GM23338 (cell line): ENCODE data around the gene SUCNR1. TPM values are rescaled to one million over a fixed set of nuclear protein-coding genes. Genes with fewer than 3 reads are reported as not detected.

ENCODE experiments used
- ATAC-seq: fragments of 200-7000 bp; cut with Tn5 transposase; 3 replicates; pipeline ENCODE4 v1.9.1; 2020
- DNase-seq: peaks from one replicate; pipeline ENCODE4 v3.0.0-alpha.2; 2015; ENCODE audit warnings: low spot score
- H2AFZ ChIP-seq: fragments of 200-600 bp; sonication (generic); 2 replicates; pipeline ENCODE4 v1.8.0; 2016; ENCODE audit warnings: antibody characterized with exemption, mild to moderate bottlenecking, moderate library complexity
- H3F3A ChIP-seq: fragments of 200-600 bp; sonication (generic); replicated peaks from 2 replicates; pipeline ENCODE4 v1.8.0; 2017; ENCODE audit warnings: antibody characterized with exemption, mixed run types, low read depth
- H3K27ac ChIP-seq: fragments of 200-600 bp; sonication (generic); 2 replicates; pipeline ENCODE4 v1.6.1; 2016; ENCODE audit warnings: low read depth
- H3K27me3 ChIP-seq: fragments of 200-600 bp; sonication (generic); 2 replicates; pipeline ENCODE4 v1.8.0; 2016; ENCODE audit warnings: mild to moderate bottlenecking, mixed run types, moderate library complexity; ENCODE audit not compliant: insufficient read depth
- H3K36me3 ChIP-seq: fragments of 200-600 bp; sonication (generic); 2 replicates; pipeline ENCODE4 v1.8.0; 2016; ENCODE audit warnings: mild to moderate bottlenecking; ENCODE audit not compliant: insufficient read depth
- H3K4me1 ChIP-seq: fragments of 200-600 bp; sonication (generic); 2 replicates; pipeline ENCODE4 v1.8.0; 2016; ENCODE audit warnings: mild to moderate bottlenecking, moderate library complexity; ENCODE audit not compliant: insufficient read depth
- H3K4me2 ChIP-seq: fragments of 200-600 bp; sonication (generic); 2 replicates; pipeline ENCODE4 v1.7.1; 2017; ENCODE audit warnings: mixed run types
- H3K4me3 ChIP-seq: fragments of 200-600 bp; sonication (generic); 2 replicates; pipeline ENCODE4 v1.6.1; 2016; ENCODE audit warnings: mixed run types
- H3K79me2 ChIP-seq: fragments of 200-600 bp; sonication (generic); replicated peaks from 2 replicates; pipeline ENCODE4 v1.8.0; 2017; ENCODE audit warnings: mild to moderate bottlenecking; ENCODE audit not compliant: insufficient read depth
- H3K9me2 ChIP-seq: fragments of 200-600 bp; sonication (generic); 2 replicates; pipeline ENCODE4 v1.8.0; 2017; ENCODE audit not compliant: insufficient read depth
- H4K20me1 ChIP-seq: fragments of 200-600 bp; sonication (generic); replicated peaks from 2 replicates; pipeline ENCODE4 v1.8.0; 2017; ENCODE audit warnings: mild to moderate bottlenecking; ENCODE audit not compliant: insufficient read depth
- H3K27ac Mint-ChIP-seq: 2 replicates; pipeline ENCODE4 v1.8.0; 2020; ENCODE audit warnings: inconsistent platforms, mild to moderate bottlenecking, moderate library complexity, mixed read lengths
- H3K27me3 Mint-ChIP-seq: 3 replicates; pipeline ENCODE4 v1.8.0; 2022; ENCODE audit warnings: low read depth, mild to moderate bottlenecking, moderate library complexity, mixed read lengths, inconsistent platforms; ENCODE audit not compliant: insufficient read depth, poor library complexity
- H3K36me3 Mint-ChIP-seq: 3 replicates; pipeline ENCODE4 v1.8.0; 2021; ENCODE audit warnings: low read depth, mild to moderate bottlenecking, inconsistent platforms, moderate library complexity, mixed read lengths
- H3K4me1 Mint-ChIP-seq: 3 replicates; pipeline ENCODE4 v1.8.0; 2020; ENCODE audit warnings: mild to moderate bottlenecking, inconsistent platforms, mixed read lengths
- H3K4me3 Mint-ChIP-seq: 3 replicates; pipeline ENCODE4 v1.8.0; 2021; ENCODE audit warnings: moderate library complexity, mild to moderate bottlenecking, inconsistent platforms, mixed read lengths
- H3K9me3 Mint-ChIP-seq: 3 replicates; pipeline ENCODE4 v1.8.0; 2020; ENCODE audit warnings: moderate library complexity, mild to moderate bottlenecking, inconsistent platforms, mixed read lengths
- CTCF ChIP-seq, 2 experiments: fragments of 200-600 bp in 1 of 2; sonication (generic) in 1 of 2; conservative IDR thresholded peaks; 2 replicates each; pipeline versions ENCODE4 v1.5.1 to v1.6.1; 2016 to 2017; ENCODE audit warnings: antibody characterized with exemption in 2 of 2, low read depth in 2 of 2, mild to moderate bottlenecking in 2 of 2, moderate library complexity in 1 of 2
- ETS1 ChIP-seq: IDR thresholded peaks from 2 replicates; pipeline ENCODE4 v1.6.1; 2016; ENCODE audit warnings: antibody characterized with exemption
- EZH2 ChIP-seq: fragments of 200-600 bp; sonication (generic); IDR thresholded peaks from one replicate; pipeline ENCODE4 v1.8.0; 2017; ENCODE audit warnings: antibody characterized with exemption, mild to moderate bottlenecking, low read depth; ENCODE audit not compliant: unreplicated experiment
- JUNB ChIP-seq: IDR thresholded peaks from one replicate; pipeline ENCODE4 v1.6.1; 2016; ENCODE audit warnings: antibody characterized with exemption; ENCODE audit not compliant: unreplicated experiment
- REST ChIP-seq: IDR thresholded peaks from one replicate; pipeline ENCODE4 v1.6.1; 2018; ENCODE audit warnings: antibody characterized with exemption; ENCODE audit not compliant: unreplicated experiment
- ZNF462 ChIP-seq: fragments of 250-450 bp; sonication (Bioruptor Pico); IDR thresholded peaks from 2 replicates; pipeline ENCODE4 v1.5.0; 2020; ENCODE audit warnings: mild to moderate bottlenecking, moderate library complexity
- polyA plus RNA-seq: library from polyadenylated mRNA; unstranded; fragments of >200 nt; fragmentation: Nextera tagmentation; extraction: Ambion mirVana; gene quantifications from 2 replicates; pipeline ENCODE4 v1.2.1, GENCODE V29; 2016
- total RNA-seq: library from RNA; depleted of rRNA; stranded (reverse); fragments of >200 nt; shearing (Covaris generic); gene quantifications from 2 replicates; pipeline ENCODE4 v1.2.3, GENCODE V29; 2014

SUCNR1 gene
- total and polyA plus RNA-seq, 2 experiments from 2014 or later, result not detected

- TF ChIP-seq REST (no peak), EZH2 (no peak)
Observed at GRCh38 chr3:151852074-151852811, 21.2 kb upstream of the SUCNR1 start (continued).

GRCh38 chr3:151856118-151856517 is 17.3 kb upstream of the SUCNR1 start:
- Histone ChIP-seq H2AFZ (peak overlapping the region; percentile 52; the same call in 1 of the 2 replicates), H3K4me3 (no peak overlapping the region), H3K27me3 (no peaks in the 10 kb centered on the region), H3K9me2 (peaks cover 6% of the 10 kb centered on the region), H3K36me3 (no peaks in the 10 kb centered on the region), H3F3A (no peaks in the 10 kb centered on the region), H3K4me2 (no peak overlapping the region), H3K4me1 (no peaks in the 10 kb centered on the region), H3K27ac (no peak overlapping the region), H3K79me2 (no peaks in the 10 kb centered on the region), H4K20me1 (no peaks in the 10 kb centered on the region)
- no peak overlapping the region for H3K27ac Mint-ChIP-seq
- H3K4me3 Mint-ChIP-seq, result no peak overlapping the region
- H3K9me3 Mint-ChIP-seq, result peaks cover 2% of the 10 kb centered on the region; the same call in 2 of the 3 replicates
- DNase-seq (no peak), ATAC-seq (no peak)
- H3K27me3 Mint-ChIP-seq, result no peaks in the 10 kb centered on the region
- no peaks in the 10 kb centered on the region; the same call in 2 of the 3 replicates for H3K4me1 Mint-ChIP-seq
- peaks cover 2% of the 10 kb centered on the region; the same call in 1 of the 3 replicates for H3K36me3 Mint-ChIP-seq
- no peak for TF ChIP-seq JUNB
- TF ChIP-seq CTCF (conservative IDR thresholded peaks at IDR 0.05; ENCODE audit: low read depth in 2 of 2), result no peak
- no peak for TF ChIP-seq ZNF462 (CRISPR knock-in tag)
- no peak for TF ChIP-seq REST
- no peak for TF ChIP-seq ETS1
- no peak for TF ChIP-seq EZH2
